ENCODE measurements around the gene NFYC. TPM values are rescaled to one million over a fixed set of nuclear protein-coding genes. Genes with fewer than 3 reads are reported as not detected.

The NFYC gene
- total RNA-seq, result 36.4 TPM
- long read RNA-seq, transcript NFYC-213 (10 exons, 1,950 nt), result major isoform, 76 of 123 reads
- long read RNA-seq, partial matches to known transcripts, result 6 of 123 reads
- long read RNA-seq, other reads (novel, unspliced or antisense), result 32 of 123 reads

DNA sequence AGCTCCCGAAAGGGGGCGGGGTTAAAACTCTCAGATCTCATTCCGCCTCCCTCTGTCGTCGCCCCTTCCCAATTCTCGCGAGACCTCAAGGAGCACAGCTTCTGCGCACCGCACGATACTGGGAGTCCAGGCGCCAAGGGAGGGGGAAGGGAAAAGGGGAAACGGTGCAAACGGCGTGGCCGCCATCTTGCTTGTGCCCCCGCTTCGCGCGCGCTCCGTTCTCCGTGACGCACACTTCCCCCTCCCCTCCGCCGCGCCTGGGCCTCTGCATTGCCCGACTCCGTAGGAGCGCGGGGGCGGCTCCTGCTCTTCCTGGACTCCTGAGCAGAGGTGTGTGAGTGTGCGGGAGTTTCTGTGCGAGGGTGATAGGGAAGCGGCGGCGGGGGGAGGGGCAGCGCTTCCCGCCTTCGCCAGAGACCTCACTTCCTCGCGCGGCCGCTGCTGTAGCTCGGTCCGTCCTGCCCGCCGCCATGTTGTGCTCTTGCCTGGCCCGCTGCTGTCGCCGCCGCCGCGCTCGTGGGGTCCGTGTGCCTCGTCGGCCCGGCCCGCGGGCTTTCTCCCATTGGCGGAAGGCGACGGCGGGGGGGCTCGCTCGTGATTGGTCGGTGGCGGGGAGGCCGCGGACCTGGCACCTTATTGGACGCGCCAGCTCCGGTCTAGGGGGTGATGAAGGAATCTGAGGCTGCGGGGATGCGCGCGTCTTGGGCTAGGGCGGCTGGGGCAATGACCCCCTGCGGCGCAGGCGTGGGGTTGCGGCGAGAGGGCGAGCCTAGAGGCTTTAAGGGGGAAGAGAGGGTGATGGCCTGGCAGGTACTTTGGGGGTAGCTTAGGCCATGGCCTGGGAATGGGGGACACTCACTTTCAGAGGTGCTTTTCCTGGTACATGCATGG, at the start of gene NFYC:
Gene NFYC, plus strand, starts transcription at position 167 of the 891 bp plus-strand sequence. CDS start 47,140 bp downstream, outside the sequence.
- peak; percentile 98 for DNase-seq (ENCODE audit: low spot score)

GRCh38 chr1:40645118-40645680, 46.3 kb upstream of the NFYC start:
- no peak for DNase-seq (ENCODE audit: low spot score)

DNA sequence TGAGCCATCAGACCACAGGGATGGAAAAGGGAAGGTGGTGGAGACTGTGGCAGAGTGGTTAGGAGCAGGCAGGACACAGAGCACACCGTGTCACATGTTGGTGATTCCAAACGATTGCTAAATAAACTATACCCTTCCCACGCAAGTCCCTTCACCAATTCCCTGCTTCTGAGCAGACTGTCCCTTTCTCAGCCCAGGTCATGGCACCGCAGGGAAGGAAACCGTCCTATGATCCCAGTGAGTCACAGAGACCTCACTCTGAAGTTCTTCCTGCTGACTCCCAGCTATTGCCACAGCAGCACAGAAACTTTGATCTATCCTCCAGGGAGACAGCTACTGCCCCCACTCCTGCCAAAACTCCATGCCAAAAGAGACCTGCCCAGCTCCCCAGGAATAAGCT, 45.2 kb upstream of the NFYC start:
- DNase-seq (ENCODE audit: low spot score), result no peak

GRCh38 chr1:40648200-40648599, 43.3 kb upstream of the NFYC start:
- no peak for DNase-seq (ENCODE audit: low spot score)

GRCh38 chr1:40648928-40649591, 42.4 kb upstream of the NFYC start:
- DNase-seq (ENCODE audit: low spot score), result no peak

GRCh38 chr1:40649592-40649930, 41.9 kb upstream of the NFYC start:
- no peak for DNase-seq (ENCODE audit: low spot score)

GRCh38 chr1:40650075-40650474, 41.4 kb upstream of the NFYC start:
- DNase-seq (ENCODE audit: low spot score), result no peak

GRCh38 chr1:40651138-40651857, 40.2 kb upstream of the NFYC start:
- no peak for DNase-seq (ENCODE audit: low spot score)

DNA sequence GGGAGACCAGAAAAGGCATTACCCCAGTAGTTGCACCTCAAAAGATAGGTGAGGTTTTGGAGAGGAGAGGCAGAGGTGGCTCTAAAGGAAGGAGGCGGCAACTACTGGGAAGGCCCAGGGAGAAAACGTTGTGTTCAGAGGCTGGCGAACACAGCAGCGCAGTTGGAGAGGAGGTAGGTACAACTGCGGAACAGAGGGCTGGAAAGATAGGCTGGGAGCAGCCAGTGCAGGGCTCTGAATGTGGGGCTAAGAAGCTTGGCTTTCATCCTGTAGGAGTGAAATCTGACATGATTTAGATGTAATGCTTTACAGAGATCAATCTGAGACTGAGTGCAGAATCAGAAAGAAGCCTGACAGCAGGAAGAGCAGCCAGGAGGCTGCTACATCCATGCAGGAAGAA, 39.0 kb upstream of the NFYC start:
- DNase-seq (ENCODE audit: low spot score), result no peak

DNA sequence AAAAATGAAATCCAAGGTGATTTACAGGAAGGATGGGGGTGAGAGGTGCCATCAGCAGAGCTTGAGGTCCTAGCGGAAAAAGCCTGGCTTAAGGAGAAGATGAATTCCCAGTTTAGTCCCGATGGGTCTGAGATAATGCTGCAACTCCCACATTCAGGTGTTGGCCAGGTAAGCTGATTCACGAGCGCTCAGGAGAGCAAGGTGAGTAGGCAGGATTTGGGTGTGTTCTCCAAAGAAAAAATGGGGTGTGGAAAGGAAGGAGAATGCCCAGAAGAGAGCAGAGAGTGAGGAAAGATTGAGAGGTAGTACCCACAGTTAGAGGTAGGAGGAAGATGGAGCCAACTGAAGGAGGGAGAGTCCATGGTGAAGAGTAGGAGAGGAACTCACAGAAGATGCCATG, 38.5 kb upstream of the NFYC start:
- DNase-seq (ENCODE audit: low spot score), result no peak

DNA sequence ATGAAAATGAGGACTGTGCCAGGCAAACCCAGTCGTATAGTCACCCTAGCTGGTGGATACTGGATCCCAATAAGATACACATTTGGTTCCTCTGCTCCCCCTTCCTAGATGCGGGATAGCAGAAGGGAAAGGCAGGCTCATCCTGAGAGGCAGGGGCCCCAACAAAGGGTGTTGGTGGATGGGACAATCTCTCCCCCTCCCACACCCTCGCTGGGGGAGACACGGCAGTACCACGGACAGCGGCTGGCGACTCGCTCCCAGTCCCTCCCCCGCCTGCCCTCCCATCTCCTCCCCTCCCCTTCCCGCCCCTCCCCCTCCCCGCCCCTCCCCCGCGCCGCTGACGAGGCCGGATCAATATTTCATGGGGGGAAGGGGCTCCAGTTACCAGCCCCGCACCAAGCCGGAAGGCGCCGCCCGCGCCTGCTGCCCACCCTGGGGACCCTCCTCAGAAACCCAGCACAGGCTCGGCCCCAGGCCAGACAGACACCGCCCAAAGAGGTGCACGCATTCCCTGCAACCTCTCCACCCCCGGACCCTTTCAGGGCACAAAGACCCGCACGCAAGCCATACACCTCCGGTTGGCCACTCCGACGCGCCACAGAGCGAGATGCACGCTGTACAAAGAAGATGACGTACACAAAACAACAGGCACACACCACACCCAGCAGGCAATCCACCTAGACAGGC, 37.5 kb upstream of the NFYC start:
- no peak for DNase-seq (ENCODE audit: low spot score)

GRCh38 chr1:40657046-40657445, 34.5 kb upstream of the NFYC start:
- no peak for DNase-seq (ENCODE audit: low spot score)

DNA sequence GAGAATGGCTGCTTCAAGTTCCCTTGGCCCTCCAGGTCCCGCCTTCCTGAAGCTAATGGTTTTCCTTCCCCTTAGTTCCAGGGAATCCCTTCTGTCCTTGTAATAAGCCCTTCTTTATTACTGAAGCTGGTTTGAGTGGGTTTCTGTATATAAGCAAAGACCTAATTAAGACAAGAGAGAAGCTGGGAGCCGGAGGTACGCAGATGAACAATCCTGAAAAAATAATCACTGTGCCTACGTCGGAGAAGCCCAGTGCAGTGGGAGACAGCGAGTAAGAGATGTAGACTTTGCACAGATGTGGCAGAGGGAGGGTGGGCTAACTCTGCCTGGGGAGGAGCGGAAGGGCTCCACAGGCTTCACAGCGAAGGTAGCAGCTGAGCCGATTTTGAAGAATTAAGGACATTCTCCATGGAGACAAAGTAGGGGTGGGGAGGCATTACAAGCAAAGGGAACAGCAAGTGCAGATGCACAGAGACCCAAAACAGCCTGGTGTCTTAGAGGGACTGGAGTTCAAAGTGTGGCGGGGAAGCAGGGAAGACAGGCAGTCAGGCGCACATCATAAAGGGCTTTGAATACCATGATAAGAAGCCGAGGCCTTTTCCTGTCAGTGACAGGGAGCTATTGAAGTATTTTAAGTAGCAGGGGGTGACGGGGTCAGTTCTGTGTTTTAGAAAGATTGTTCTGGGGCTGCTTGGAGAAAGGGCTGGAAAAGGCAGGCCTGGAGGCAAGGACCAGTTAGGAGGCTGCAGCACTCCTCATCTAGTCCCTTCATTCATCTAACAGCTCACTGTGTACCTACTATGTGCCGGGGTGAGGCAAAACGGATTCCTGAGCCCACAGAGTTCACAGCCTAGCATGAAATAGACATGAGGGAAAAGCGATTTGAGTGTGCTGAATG, 32.5 kb upstream of the NFYC start:
- DNase-seq (ENCODE audit: low spot score), result no peak

- DNase-seq (ENCODE audit: low spot score), result no peak
Observed at GRCh38 chr1:40659649-40659947, 31.9 kb upstream of the NFYC start.

GRCh38 chr1:40661678-40662077, 29.8 kb upstream of the NFYC start:
- DNase-seq (ENCODE audit: low spot score), result no peak

- DNase-seq (ENCODE audit: low spot score), result no peak
Observed at GRCh38 chr1:40662151-40662550, 29.4 kb upstream of the NFYC start.

DNA sequence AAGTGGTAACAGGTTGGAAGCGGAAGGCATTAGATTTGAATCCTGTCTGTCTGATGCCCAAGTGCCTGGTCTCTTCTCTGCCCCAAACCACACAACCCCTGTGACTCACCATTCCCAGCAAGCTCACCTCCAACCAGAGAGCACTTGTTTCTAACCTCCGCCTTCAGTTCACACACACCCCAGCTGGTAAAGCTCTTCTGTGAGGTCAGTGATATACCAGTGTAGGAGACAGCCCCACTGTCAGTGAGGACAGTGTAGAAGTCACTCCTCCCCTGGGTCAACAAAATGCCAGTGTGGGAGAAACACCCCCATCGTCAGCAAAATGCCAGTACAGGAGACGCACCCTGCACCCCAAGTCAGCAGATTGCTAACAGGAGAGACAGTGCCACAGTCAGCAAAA, 28.6 kb upstream of the NFYC start:
- no peak for DNase-seq (ENCODE audit: low spot score)

GRCh38 chr1:40663324-40664166, 28.0 kb upstream of the NFYC start:
- no peak for DNase-seq (ENCODE audit: low spot score)

DNA sequence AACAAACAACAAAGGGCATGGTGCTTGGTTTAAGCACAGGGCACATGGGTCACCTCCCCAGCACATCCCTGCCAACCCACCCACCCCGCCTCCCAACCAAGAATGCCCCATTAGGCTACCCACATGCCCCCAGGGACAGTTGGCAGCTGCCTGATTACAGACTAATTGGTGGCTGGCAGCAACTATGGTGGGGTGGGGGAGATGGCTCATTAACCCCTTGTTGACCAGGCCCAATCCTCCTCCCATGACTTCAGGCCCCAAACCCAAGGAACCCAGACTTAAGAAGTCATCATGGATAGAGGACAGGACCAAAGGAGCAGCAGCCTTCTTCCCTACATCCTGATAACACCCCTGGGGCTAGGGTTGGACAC, 27.4 kb upstream of the NFYC start:
- no peak for DNase-seq (ENCODE audit: low spot score)
